ENCODE data around the gene INPPL1.

Gene INPPL1

GRCh38 chr11:72238040-72238450 is 13.5 kb downstream of the INPPL1 start:
- TF ChIP-seq, protein P1, sequence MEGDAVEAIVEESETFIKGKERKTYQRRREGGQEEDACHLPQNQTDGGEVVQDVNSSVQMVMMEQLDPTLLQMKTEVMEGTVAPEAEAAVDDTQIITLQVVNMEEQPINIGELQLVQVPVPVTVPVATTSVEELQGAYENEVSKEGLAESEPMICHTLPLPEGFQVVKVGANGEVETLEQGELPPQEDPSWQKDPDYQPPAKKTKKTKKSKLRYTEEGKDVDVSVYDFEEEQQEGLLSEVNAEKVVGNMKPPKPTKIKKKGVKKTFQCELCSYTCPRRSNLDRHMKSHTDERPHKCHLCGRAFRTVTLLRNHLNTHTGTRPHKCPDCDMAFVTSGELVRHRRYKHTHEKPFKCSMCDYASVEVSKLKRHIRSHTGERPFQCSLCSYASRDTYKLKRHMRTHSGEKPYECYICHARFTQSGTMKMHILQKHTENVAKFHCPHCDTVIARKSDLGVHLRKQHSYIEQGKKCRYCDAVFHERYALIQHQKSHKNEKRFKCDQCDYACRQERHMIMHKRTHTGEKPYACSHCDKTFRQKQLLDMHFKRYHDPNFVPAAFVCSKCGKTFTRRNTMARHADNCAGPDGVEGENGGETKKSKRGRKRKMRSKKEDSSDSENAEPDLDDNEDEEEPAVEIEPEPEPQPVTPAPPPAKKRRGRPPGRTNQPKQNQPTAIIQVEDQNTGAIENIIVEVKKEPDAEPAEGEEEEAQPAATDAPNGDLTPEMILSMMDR (IDR thresholded peaks at IDR 0.05; ENCODE audit: insufficient read depth, low read length, missing control alignments), result peak; percentile 82
- no peak for DNase-seq (ENCODE audit: low read depth, low spot score)
- ChIA-PET POLR2A (interaction anchor here (0.8 to 2.4 kb wide), 3 partner anchors 10 to 176 kb away, joined by 3 to 16 read pairs (median 4); no protein-coding TSS in a partner anchor), CTCF (interaction anchor here (0.8 to 5.9 kb wide), 19 partner anchors 8 to 261 kb away, joined by 3 to 76 read pairs (median 5); partner anchors contain the start of genes FOLR2 and INPPL1)
- H3K4me3 ChIP-seq (ENCODE audit: low read depth, low read length), result no peak overlapping the region

DNA sequence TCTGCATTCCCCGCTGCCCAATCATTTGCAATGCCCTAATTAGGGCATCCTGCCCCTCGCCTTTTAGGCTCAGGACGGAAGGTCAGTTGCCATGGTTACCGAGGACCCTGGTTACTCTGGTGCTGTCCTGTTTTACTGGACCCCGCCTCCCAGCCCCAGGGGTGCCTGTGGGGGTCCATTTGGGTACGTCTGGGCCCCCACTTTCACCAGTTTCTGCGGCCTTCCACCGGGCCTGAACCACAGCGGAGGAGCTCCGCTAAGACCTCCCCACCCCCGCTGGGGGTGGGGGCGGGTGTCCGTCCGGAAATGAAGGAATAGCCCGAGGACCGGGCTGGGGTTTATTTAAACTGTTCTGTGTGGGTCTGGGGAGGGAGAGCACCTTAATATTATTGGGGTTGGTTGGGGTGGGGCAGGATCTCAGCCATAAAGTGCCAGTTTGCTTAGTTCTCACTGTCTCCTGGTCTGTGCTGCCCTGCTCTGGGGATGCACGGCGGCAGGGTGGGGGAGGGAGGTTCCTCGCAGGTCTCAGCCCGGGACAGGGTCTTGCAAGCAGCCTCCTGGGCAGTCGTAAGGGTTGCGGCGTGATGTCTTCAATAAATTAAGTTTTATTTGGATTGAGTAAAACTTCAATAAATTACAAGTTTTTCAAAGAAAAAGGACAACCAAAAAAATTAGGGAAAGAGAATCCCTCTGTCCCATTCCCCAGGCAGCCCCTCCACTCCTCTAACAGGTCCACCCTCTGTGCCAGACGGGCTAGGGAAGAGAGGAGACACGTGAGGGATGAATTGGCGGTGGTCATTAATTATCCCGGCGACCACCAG is 14.1 kb downstream of the INPPL1 start:
- H3K4me3 ChIP-seq (ENCODE audit: low read depth, low read length), result no peak overlapping the region; the same call in 1 of the 2 replicates
- no peak for DNase-seq (ENCODE audit: low read depth, low spot score)
- CTCF ChIA-PET, result interaction anchor here (0.7 to 5.9 kb wide), 18 partner anchors 7 to 262 kb away, joined by 3 to 76 read pairs (median 5); partner anchors contain the start of genes FOLR2 and INPPL1
- POLR2A ChIA-PET, result interaction anchor here (0.7 to 2.4 kb wide), 3 partner anchors 11 to 114 kb away, joined by 4 to 16 read pairs (median 6); partner anchors contain the start of gene INPPL1
- TF ChIP-seq, protein P1 (IDR thresholded peaks at IDR 0.05; ENCODE audit: insufficient read depth, low read length, missing control alignments), result no peak

- no peak for DNase-seq (ENCODE audit: low read depth, low spot score)
- H3K4me3 ChIP-seq (ENCODE audit: low read depth, low read length), result peak overlapping the region; percentile 38
- ChIA-PET POLR2A (interaction anchor here (0.7 to 2.4 kb wide), 3 partner anchors 10 to 15 kb away, joined by 3 to 16 read pairs (median 6); partner anchors contain the start of gene INPPL1), CTCF (interaction anchor here (0.7 to 5.9 kb wide), 5 partner anchors 11 to 214 kb away, joined by 3 to 76 read pairs (median 24); partner anchors contain the start of gene INPPL1)
- TF ChIP-seq, protein P1 (IDR thresholded peaks at IDR 0.05; ENCODE audit: insufficient read depth, low read length, missing control alignments), result no peak
Measured at GRCh38 chr11:72239313-72239848, 14.8 kb downstream of the INPPL1 start.

DNA sequence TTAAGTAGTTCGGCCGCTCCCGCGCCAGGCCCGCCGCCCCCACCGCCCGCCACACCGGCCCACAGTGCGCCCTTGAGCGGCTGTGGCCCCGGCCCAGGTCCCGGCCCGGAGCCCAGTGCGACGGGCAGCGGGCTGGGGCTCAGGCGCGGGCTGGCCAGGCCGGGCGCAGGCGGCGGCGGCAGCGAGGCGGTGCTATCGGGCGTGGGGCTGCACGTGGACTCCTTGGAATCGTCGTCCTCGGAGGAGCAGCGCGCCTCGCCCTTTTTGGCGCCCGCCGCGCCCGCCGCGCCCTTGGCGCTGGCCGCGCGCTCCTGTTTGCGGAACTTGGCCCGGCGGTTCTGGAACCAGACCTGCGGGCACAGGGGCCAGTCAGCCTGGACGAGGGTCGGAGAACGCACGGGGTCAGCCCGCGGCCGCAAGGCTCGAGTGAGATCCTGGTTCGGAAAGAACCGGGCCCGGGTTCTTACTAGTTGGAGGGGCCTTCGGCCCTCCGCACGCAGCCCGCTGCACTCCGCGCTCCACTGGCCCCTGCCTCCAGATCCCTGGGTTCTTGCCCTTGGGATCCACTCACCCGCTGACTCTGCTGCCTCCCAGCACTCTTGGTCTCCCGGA is 15.4 kb downstream of the INPPL1 start:
- peak overlapping the region; percentile 38; the same call in 1 of the 2 replicates for H3K4me3 ChIP-seq (ENCODE audit: low read depth, low read length)
- TF ChIP-seq, protein P1 (IDR thresholded peaks at IDR 0.05; ENCODE audit: insufficient read depth, low read length, missing control alignments), result no peak
- no peak for DNase-seq (ENCODE audit: low read depth, low spot score)
- POLR2A ChIA-PET, result interaction anchor here (0.7 to 2.4 kb wide), 5 partner anchors 9 to 15 kb away, joined by 3 to 16 read pairs (median 4); partner anchors contain the start of gene INPPL1
- CTCF ChIA-PET, result interaction anchor here (0.7 to 6.8 kb wide), 12 partner anchors 10 to 191 kb away, joined by 3 to 76 read pairs (median 4); partner anchors contain the start of gene INPPL1

- TF ChIP-seq, protein P1 (IDR thresholded peaks at IDR 0.05; ENCODE audit: insufficient read depth, low read length, missing control alignments), result no peak
- CTCF ChIA-PET, result interaction anchor here (0.7 to 6.8 kb wide), 11 partner anchors 10 to 263 kb away, joined by 3 to 44 read pairs (median 4); no protein-coding TSS in a partner anchor
- H3K4me3 ChIP-seq (ENCODE audit: low read depth, low read length), result peak overlapping the region; percentile 38; the same call in 1 of the 2 replicates
Measured at GRCh38 chr11:72240461-72241290, 16.1 kb downstream of the INPPL1 start.

More at GRCh38 chr11:72240461-72241290, 16.1 kb downstream of the INPPL1 start:
- POLR2A ChIA-PET, result interaction anchor here (0.6 to 1.4 kb wide), 4 partner anchors 8 to 190 kb away, joined by 3 to 6 read pairs (median 4); partner anchors contain the start of gene INPPL1
- no peak for DNase-seq (ENCODE audit: low read depth, low spot score)
